Testis (tissue), 3 donors: Measurements from ENCODE around the gene TMEM119. TPM values are rescaled to one million over a fixed set of nuclear protein-coding genes. Genes with fewer than 3 reads are reported as not detected.

Experiments used
- DNase-seq: peaks from one replicate; pipeline ENCODE4 v3.0.0-alpha.2; 2019
- H3K27ac ChIP-seq, 2 donors: fragments of 200-600 bp; sonication (generic); one replicate each; pipeline ENCODE4 v1.5.1; 2019
- H3K27me3 ChIP-seq: fragments of 200-600 bp; sonication (generic); one replicate; pipeline ENCODE4 v1.5.1; 2019
- H3K36me3 ChIP-seq: fragments of 200-600 bp; sonication (generic); one replicate; pipeline ENCODE4 v1.5.1; 2017; ENCODE audit warnings: low read depth; ENCODE audit errors: missing control alignments
- H3K4me1 ChIP-seq: fragments of 200-600 bp; sonication (generic); one replicate; pipeline ENCODE4 v1.5.1; 2019
- H3K4me3 ChIP-seq, 2 donors: fragments of 200-600 bp; sonication (generic); one replicate each; pipeline ENCODE4 v1.5.1; 2017 to 2019
- H3K9me3 ChIP-seq: fragments of 200-600 bp; sonication (generic); one replicate; pipeline ENCODE4 v1.5.1; 2017
- CTCF ChIP-seq, 3 experiments: fragments of 450-650 bp in 2 of 3; fragments of 200-600 bp in 1 of 3; sonication (generic) in 1 of 3; IDR thresholded peaks; one replicate each; pipeline ENCODE4 v1.5.1; 2016 to 2019; ENCODE audit warnings: antibody characterized with exemption in 3 of 3, mild to moderate bottlenecking in 2 of 3, moderate library complexity in 1 of 3
- POLR2A ChIP-seq: fragments of 450-650 bp; IDR thresholded peaks from one replicate; pipeline ENCODE4 v1.6.1; 2017; ENCODE audit warnings: antibody characterized with exemption, mild to moderate bottlenecking, moderate library complexity
- WGBS, 2 donors: methylation state at CpG; one replicate each; pipeline ENCODE4 v1.1.5; 2018; 5-methylcytosine and 5-hydroxymethylcytosine counted together
- intact Hi-C: fragments of 100-400 bp; cut with DNase I; formaldehyde crosslinking; loops from one replicate; pipeline ENCODE4 v1.15.1; 2023; ENCODE audit warnings: low total_unique reads
- microRNA-seq, 2 donors: library from miRNA; unstranded; fragments of <30 nt; microRNA quantifications; one replicate each; pipeline ENCODE4, GENCODE V29; 2016; ENCODE audit warnings: borderline number of aligned reads in 2 of 2, borderline replicate concordance in 1 of 2
- polyA plus RNA-seq: library from polyadenylated mRNA; stranded (reverse); fragments of 350-450 nt; fragmentation: Illumina TruSeq; extraction: RNeasy Lipid Tissue Mini Kit (QIAGEN cat#74804); gene quantifications from one replicate; pipeline ENCODE4 v1.2.3, GENCODE V29; 2014; ENCODE audit warnings: low read depth, low replicate concordance; ENCODE audit not compliant: insufficient read depth
- total RNA-seq, 2 donors: library from RNA; depleted of rRNA; stranded (reverse); fragments of >200 nt; gene quantifications; one replicate each; pipeline ENCODE4 v1.2.3, GENCODE V29; 2016

The TMEM119 gene
- total and polyA plus RNA-seq, 3 donors from 2014 or later: 5.3 to 17.1 (median 9.6) TPM

- H3K4me1 ChIP-seq: no peaks in the 10 kb centered on the region
- H3K9me3 ChIP-seq: no peaks in the 10 kb centered on the region
- H3K4me3 ChIP-seq: no peak overlapping the region
- WGBS, 2 donors: 66 to 69% methylated on average over 7 of the region's 7 CpGs
- no peaks in the 10 kb centered on the region for H3K27me3 ChIP-seq
- no peak overlapping the region for H3K27ac ChIP-seq
- intact Hi-C loops: no loop called here
- no peaks in the 10 kb centered on the region for H3K36me3 ChIP-seq
- DNase-seq: no peak
- TF ChIP-seq POLR2A (no peak), CTCF (IDR thresholded peaks at IDR 0.05) (no peak)
Measured at GRCh38 chr12:108548954-108549521, 48.8 kb downstream of the TMEM119 start.

DNA sequence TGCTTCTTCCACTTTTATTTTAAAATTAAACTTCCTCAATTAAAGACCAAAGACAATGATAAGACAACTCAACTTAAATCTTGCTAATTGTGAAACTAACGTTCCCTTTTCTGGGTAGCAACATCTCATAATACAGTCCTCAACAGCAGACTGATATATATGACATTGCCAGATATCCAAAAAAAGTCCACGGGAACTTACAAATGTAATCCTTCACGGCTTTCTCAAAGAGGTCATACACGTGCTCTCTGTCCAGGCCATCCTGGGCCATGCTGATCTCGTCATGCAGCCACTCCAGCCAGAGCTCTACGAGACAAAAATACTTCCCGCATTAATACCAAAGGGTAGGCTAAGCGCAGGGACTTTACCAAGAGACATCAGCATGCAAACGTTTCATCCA is 50.2 kb downstream of the TMEM119 start:
- Histone ChIP-seq H3K27ac (no peak overlapping the region), H3K4me3 (no peak overlapping the region), H3K9me3 (no peaks in the 10 kb centered on the region), H3K36me3 (no peaks in the 10 kb centered on the region), H3K4me1 (no peaks in the 10 kb centered on the region), H3K27me3 (no peaks in the 10 kb centered on the region)
- DNase-seq: no peak
- TF ChIP-seq POLR2A: no peak
- no peak for TF ChIP-seq CTCF (IDR thresholded peaks at IDR 0.05)
- intact Hi-C loops: no loop called here
- 68 to 79% methylated on average over 9 of the region's 9 CpGs for WGBS, 2 donors

- intact Hi-C loops: no loop called here
- TF ChIP-seq CTCF (IDR thresholded peaks at IDR 0.05): no peak
- TF ChIP-seq POLR2A: no peak
- no peak overlapping the region for H3K27ac ChIP-seq
- H3K9me3 ChIP-seq: no peaks in the 10 kb centered on the region
- peaks cover 6% of the 10 kb centered on the region for H3K4me1 ChIP-seq
- 87 to 96% methylated on average over 3 of the region's 3 CpGs for WGBS, 2 donors
- no peak overlapping the region for H3K4me3 ChIP-seq
- no peak for DNase-seq
- H3K36me3 ChIP-seq: no peaks in the 10 kb centered on the region
- no peaks in the 10 kb centered on the region for H3K27me3 ChIP-seq
Measured at GRCh38 chr12:108543652-108544051, 54.2 kb downstream of the TMEM119 start.

DNA sequence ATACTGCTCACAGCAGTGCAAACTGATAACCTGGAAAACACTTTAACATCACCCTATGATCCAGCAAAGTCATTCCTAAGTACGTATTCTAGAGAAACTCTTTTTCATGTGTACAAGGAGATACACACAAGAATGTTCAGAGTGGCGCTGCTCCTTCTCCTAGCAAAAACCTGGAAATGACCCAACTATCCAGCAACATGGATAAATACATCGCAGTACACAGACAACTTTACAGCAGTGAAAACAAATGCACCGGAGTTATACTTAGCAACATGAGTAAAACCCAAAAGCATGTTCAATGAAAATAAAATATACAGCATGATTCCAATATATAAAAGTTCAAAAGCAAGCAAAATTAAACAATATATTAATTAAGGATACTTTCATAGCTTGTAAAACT is 55.6 kb downstream of the TMEM119 start:
- WGBS, 2 donors: 64 to 75% methylated on average over 4 of the region's 4 CpGs
- H3K36me3 ChIP-seq: no peaks in the 10 kb centered on the region
- no peaks in the 10 kb centered on the region for H3K27me3 ChIP-seq
- no peak overlapping the region for H3K27ac ChIP-seq
- H3K4me1 ChIP-seq: peaks cover 6% of the 10 kb centered on the region
- no peak for DNase-seq
- no peaks in the 10 kb centered on the region for H3K9me3 ChIP-seq
- intact Hi-C loops: no loop called here
- H3K4me3 ChIP-seq: no peak overlapping the region
- no peak for TF ChIP-seq CTCF (IDR thresholded peaks at IDR 0.05)
- no peak for TF ChIP-seq POLR2A

Small RNAs within 50 kb of the gene (microRNA-seq; reads per million reads assigned to microRNA genes)
- 0 reads per million in 2 donors for gene MIR4496

Other genes with a start within 250 kb of the TMEM119 start
- gene FICD, start 82.8 kb downstream of the TMEM119 start, total RNA-seq: 10 to 100 TPM; 10.0 to 10.5 TPM
- gene FICD, start 82.8 kb downstream of the TMEM119 start, polyA plus RNA-seq: 16.7 TPM
- 100 to 1,000 TPM; 115 to 116 TPM for gene SART3, start 36.9 kb downstream of the TMEM119 start, total RNA-seq
- 48.6 TPM for gene SART3, start 36.9 kb downstream of the TMEM119 start, polyA plus RNA-seq
- 100 to 1,000 TPM; 221 to 238 TPM for gene ISCU, start 35.5 kb downstream of the TMEM119 start, total RNA-seq
- 217 TPM for gene ISCU, start 35.5 kb downstream of the TMEM119 start, polyA plus RNA-seq
- gene SELPLG, start 35.8 kb upstream of the TMEM119 start, total RNA-seq: 1 to 10 TPM; 1.1 to 2.7 TPM
- gene SELPLG, start 35.8 kb upstream of the TMEM119 start, polyA plus RNA-seq: 10.4 TPM
- gene CORO1C, start 133.4 kb upstream of the TMEM119 start, total RNA-seq: 10 to 100 TPM; 57.2 to 73.4 TPM
- gene CORO1C, start 133.4 kb upstream of the TMEM119 start, polyA plus RNA-seq: 70.2 TPM